HepG2 (cell line): ENCODE results near the gene ACVRL1. TPM values are rescaled to one million over a fixed set of nuclear protein-coding genes. Genes with fewer than 3 reads are reported as not detected.

ENCODE experiments used
- ATAC-seq: fragments of 200-7000 bp; cut with Tn5 transposase; 3 replicates; pipeline ENCODE4 v1.9.1; 2020; ENCODE audit warnings: mild to moderate bottlenecking, moderate library complexity
- BruUV-seq: library from RNA; stranded (reverse); fragments of 400-500 nt; replicated peaks from 2 replicates; lab custom pipeline; 2021; lab: Mats Ljungman, UMichigan
- CTCF ChIA-PET: fragments of 300-600 bp; formaldehyde crosslinking; extraction: SDS; loops from one replicate; lab custom pipeline; 2021; ENCODE audit warnings: low total read pairs, inconsistent platforms, low intra/inter-chr PET ratio; lab: Yijun Ruan, JAX
- POLR2A ChIA-PET: fragments of 350-600 bp; sonication (Branson Sonifier 250); formaldehyde crosslinking; loops from one replicate; lab custom pipeline; 2020; ENCODE audit warnings: antibody characterized with exemption, inconsistent platforms; lab: Yijun Ruan, JAX
- DNase-seq: peaks from one replicate; pipeline ENCODE4 v3.0.0-alpha.2; 2015; ENCODE audit warnings: low spot score
- FAIRE-seq: peaks from 3 replicates; lab custom pipeline; 2011; peaks lifted over from hg19 to GRCh38; lab: Jason Lieb, UNC
- H2AFZ ChIP-seq: one replicate; pipeline ENCODE4 v1.6.1; 2011; ENCODE audit warnings: low read length, inconsistent platforms
- H3K27ac ChIP-seq: fragments of 300-600 bp; 3 replicates; pipeline ENCODE4 v1.8.0; 2011; ENCODE audit warnings: mixed run types, mild to moderate bottlenecking, mixed read lengths, low read length, inconsistent platforms; ENCODE audit not compliant: insufficient read depth; ENCODE audit errors: extremely low read length
- H3K27me3 ChIP-seq, 2 experiments: fragments of 200-600 bp in 1 of 2; 2 replicates in 1 of 2; 3 replicates in 1 of 2; pipeline versions ENCODE4 v1.6.0 to v1.8.0; 2011; ENCODE audit warnings: low read length in 2 of 2, mild to moderate bottlenecking in 2 of 2, moderate library complexity in 2 of 2, inconsistent platforms in 1 of 2; ENCODE audit not compliant: insufficient read depth in 2 of 2, control insufficient read depth in 1 of 2
- H3K36me3 ChIP-seq, 2 experiments: fragments of 200-600 bp in 1 of 2; replicated peaks in 1 of 2; 2 replicates in 1 of 2; 3 replicates in 1 of 2; pipeline versions ENCODE4 v1.5.1 to v1.8.0; 2011; ENCODE audit warnings: low read length in 2 of 2, inconsistent platforms in 1 of 2; ENCODE audit not compliant: insufficient read depth in 2 of 2, control insufficient read depth in 1 of 2
- H3K4me1 ChIP-seq: 2 replicates; pipeline ENCODE4 v1.5.1; 2012; ENCODE audit warnings: low read length, inconsistent platforms; ENCODE audit not compliant: insufficient read depth
- H3K4me2 ChIP-seq: 2 replicates; pipeline ENCODE4 v1.6.0; 2011; ENCODE audit warnings: low read depth, low read length, inconsistent platforms
- H3K4me3 ChIP-seq, 3 experiments: fragments of 200-600 bp in 1 of 3; sonication (generic), shearing (Covaris generic) in 1 of 3; replicated peaks in 1 of 3; 2 replicates each; pipeline ENCODE4 v1.5.1; 2011 to 2016; ENCODE audit warnings: low read length in 3 of 3, inconsistent platforms in 2 of 3, low read depth in 2 of 3, mild to moderate bottlenecking in 2 of 3, control low read depth in 1 of 3, mixed read lengths in 1 of 3; ENCODE audit not compliant: insufficient read depth in 1 of 3
- H3K79me2 ChIP-seq: one replicate; pipeline ENCODE4 v1.6.1; 2011; ENCODE audit warnings: low read length, inconsistent platforms; ENCODE audit not compliant: insufficient read depth
- H3K9ac ChIP-seq: 2 replicates; pipeline ENCODE4 v1.6.0; 2011; ENCODE audit warnings: mild to moderate bottlenecking, low read depth, low read length, inconsistent platforms; ENCODE audit not compliant: insufficient read depth
- H3K9me3 ChIP-seq: 2 replicates; pipeline ENCODE4 v1.5.1; 2012; ENCODE audit warnings: mild to moderate bottlenecking, low read length
- H4K20me1 ChIP-seq: 2 replicates; pipeline ENCODE4 v1.6.0; 2011; ENCODE audit warnings: inconsistent platforms, mild to moderate bottlenecking, low read length, moderate library complexity; ENCODE audit not compliant: insufficient read depth
- GMEB1 ChIP-seq: sonication (generic); formaldehyde crosslinking; IDR thresholded peaks from 2 replicates; pipeline ENCODE4 v1.5.1; 2020; ENCODE audit warnings: missing genetic modification reagents, mild to moderate bottlenecking, borderline replicate concordance
- HNF4A ChIP-seq: sonication (generic); formaldehyde crosslinking; IDR thresholded peaks from 2 replicates; pipeline ENCODE4 v1.4.0; 2020; ENCODE audit warnings: missing genetic modification reagents
- JDP2 ChIP-seq: sonication (generic); formaldehyde crosslinking; IDR thresholded peaks from 2 replicates; pipeline ENCODE4 v1.8.1; 2022; ENCODE audit warnings: missing genetic modification reagents, borderline replicate concordance
- KLF13 ChIP-seq: sonication (generic); formaldehyde crosslinking; IDR thresholded peaks from 2 replicates; pipeline ENCODE4 v1.4.0; 2020; ENCODE audit warnings: mild to moderate bottlenecking, missing genetic modification reagents
- KLF16 ChIP-seq, 2 experiments: sonication (generic) in 1 of 2; formaldehyde crosslinking in 1 of 2; IDR thresholded peaks; 2 replicates each; pipeline versions ENCODE4 v1.6.1 to v1.8.0; 2016 to 2023; ENCODE audit warnings: missing genetic modification reagents in 2 of 2, missing compliant biosample characterization in 1 of 2
- SALL1 ChIP-seq: sonication (generic); formaldehyde crosslinking; IDR thresholded peaks from 2 replicates; pipeline ENCODE4 v1.8.0; 2022; ENCODE audit warnings: mild to moderate bottlenecking, missing genetic modification reagents
- SMAD1 ChIP-seq: sonication (generic); formaldehyde crosslinking; IDR thresholded peaks from 2 replicates; pipeline ENCODE4 v1.4.0; 2020; ENCODE audit warnings: missing genetic modification reagents, low read depth, mild to moderate bottlenecking, borderline replicate concordance
- SMAD9 ChIP-seq: sonication (generic); formaldehyde crosslinking; IDR thresholded peaks from 2 replicates; pipeline ENCODE4 v1.5.1; 2020; ENCODE audit warnings: mild to moderate bottlenecking, missing genetic modification reagents
- ZIK1 ChIP-seq: sonication (generic); formaldehyde crosslinking; IDR thresholded peaks from 2 replicates; pipeline ENCODE4 v1.5.0; 2020; ENCODE audit warnings: mild to moderate bottlenecking, low read depth, missing genetic modification reagents, borderline replicate concordance
- ZNF121 ChIP-seq: sonication (generic); formaldehyde crosslinking; IDR thresholded peaks from 2 replicates; pipeline ENCODE4 v1.5.0; 2020; ENCODE audit warnings: mild to moderate bottlenecking, missing genetic modification reagents
- ZNF292 ChIP-seq: sonication (generic); formaldehyde crosslinking; IDR thresholded peaks from 2 replicates; pipeline ENCODE4 v1.8.1; 2022; ENCODE audit warnings: mild to moderate bottlenecking, low read depth, missing genetic modification reagents, borderline replicate concordance
- ZNF644 ChIP-seq: IDR thresholded peaks from 2 replicates; pipeline ENCODE4 v1.6.1; 2016; ENCODE audit warnings: low read depth
- ZNF770 ChIP-seq: sonication (generic); formaldehyde crosslinking; IDR thresholded peaks from 2 replicates; pipeline ENCODE4 v1.5.0; 2020; ENCODE audit warnings: mild to moderate bottlenecking, missing genetic modification reagents
- WGBS: methylation state at CpG from one replicate; pipeline ENCODE4 v1.1.6; 2017; ENCODE audit warnings: low lambda C conversion rate; 5-methylcytosine and 5-hydroxymethylcytosine counted together
- in situ Hi-C: cut with HindIII; loops from 2 replicates; pipeline ENCODE4 v1.10.0; 2017; ENCODE audit warnings: low pct_unique_long_range_greater_than_20kb; ENCODE audit not compliant: extremely low pct_ligation_motif_present
- intact Hi-C: fragments of 100-400 bp; cut with micrococcal nuclease; formaldehyde crosslinking; loops from one replicate; pipeline ENCODE4 v1.10.0; 2022; ENCODE audit not compliant: unreplicated experiment
- polyA plus RNA-seq, 8 experiments: library from polyadenylated mRNA; depleted of rRNA in 3 of 8; stranded (reverse) in 7 of 8; unstranded in 1 of 8; fragments of >200 nt; fragmentation: Illumina TruSeq in 4 of 8; extraction: Trizol in 4 of 8; gene quantifications; 2 replicates each; pipeline versions ENCODE4 v1.2.1 to v1.2.3, GENCODE V29; 2011 to 2016; ENCODE audit warnings: low read depth in 4 of 8, missing spikeins in 1 of 8, mixed read lengths in 1 of 8; ENCODE audit not compliant: insufficient read depth in 1 of 8
- total RNA-seq, 5 experiments: library from RNA; depleted of rRNA; stranded (reverse); fragments of >200 nt; fragmentation: Illumina TruSeq; extraction: Trizol; gene quantifications; 2 replicates each; pipeline ENCODE4 v1.2.3, GENCODE V29; 2016; ENCODE audit warnings: low read depth in 1 of 5
- TF ChIP-seq, protein P1 (sequence below): IDR thresholded peaks from 2 replicates; pipeline ENCODE4 v1.4.0; 2020; ENCODE audit warnings: mild to moderate bottlenecking, missing genetic modification reagents
- TF ChIP-seq, protein P2 (sequence below): IDR thresholded peaks from 2 replicates; pipeline ENCODE4 v1.6.1; 2012; ENCODE audit warnings: inconsistent platforms

Gene ACVRL1
- total and polyA plus RNA-seq, 2 of the 13 experiments (the other 11 are each of a cell fraction or from before 2014, with no cell fraction given): not detected

- BruUV-seq: no TSS peak
- Histone ChIP-seq H4K20me1 (no peaks in the 10 kb centered on the region), H3K4me3 (no peak overlapping the region; a peak in 1 of 6 replicates), H3K27ac (peak overlapping the region; percentile 71), H2AFZ (no peak overlapping the region), H3K27me3 (no peaks in the 10 kb centered on the region), H3K36me3 (no peaks in the 10 kb centered on the region; a peak in 1 of 5 replicates), H3K4me2 (peak overlapping the region; percentile 81), H3K9me3 (no peaks in the 10 kb centered on the region), H3K9ac (no peak overlapping the region), H3K79me2 (peaks cover 82% of the 10 kb centered on the region), H3K4me1 (peaks cover 76% of the 10 kb centered on the region)
- intact Hi-C loops (no loop called here), in situ Hi-C loops (no loop called here)
- CTCF ChIA-PET: no interaction called here
- DNase-seq (no peak), FAIRE-seq (peak; percentile 61), ATAC-seq (peak; percentile 79)
- POLR2A ChIA-PET: interaction anchor here (0.9 kb wide), 1 partner anchor 91 kb away, joined by 3 read pairs; no protein-coding TSS in a partner anchor
- WGBS: 43% methylated on average over 4 of the region's 4 CpGs
- peak; percentile 80; the same call in 1 of the 2 replicates for TF ChIP-seq ZNF770 (CRISPR knock-in tag)
- 0 out of 2 replicates have a peak, but pooled peaks have one; percentile 29 for TF ChIP-seq ZNF644 (CRISPR knock-in tag)
- TF ChIP-seq ZNF292 (CRISPR knock-in tag): 0 out of 2 replicates have a peak, but pooled peaks have one; percentile 32
- TF ChIP-seq ZIK1 (CRISPR knock-in tag): no peak
- peak; percentile 61 for TF ChIP-seq HNF4A (CRISPR knock-in tag)
- TF ChIP-seq, protein P1, sequence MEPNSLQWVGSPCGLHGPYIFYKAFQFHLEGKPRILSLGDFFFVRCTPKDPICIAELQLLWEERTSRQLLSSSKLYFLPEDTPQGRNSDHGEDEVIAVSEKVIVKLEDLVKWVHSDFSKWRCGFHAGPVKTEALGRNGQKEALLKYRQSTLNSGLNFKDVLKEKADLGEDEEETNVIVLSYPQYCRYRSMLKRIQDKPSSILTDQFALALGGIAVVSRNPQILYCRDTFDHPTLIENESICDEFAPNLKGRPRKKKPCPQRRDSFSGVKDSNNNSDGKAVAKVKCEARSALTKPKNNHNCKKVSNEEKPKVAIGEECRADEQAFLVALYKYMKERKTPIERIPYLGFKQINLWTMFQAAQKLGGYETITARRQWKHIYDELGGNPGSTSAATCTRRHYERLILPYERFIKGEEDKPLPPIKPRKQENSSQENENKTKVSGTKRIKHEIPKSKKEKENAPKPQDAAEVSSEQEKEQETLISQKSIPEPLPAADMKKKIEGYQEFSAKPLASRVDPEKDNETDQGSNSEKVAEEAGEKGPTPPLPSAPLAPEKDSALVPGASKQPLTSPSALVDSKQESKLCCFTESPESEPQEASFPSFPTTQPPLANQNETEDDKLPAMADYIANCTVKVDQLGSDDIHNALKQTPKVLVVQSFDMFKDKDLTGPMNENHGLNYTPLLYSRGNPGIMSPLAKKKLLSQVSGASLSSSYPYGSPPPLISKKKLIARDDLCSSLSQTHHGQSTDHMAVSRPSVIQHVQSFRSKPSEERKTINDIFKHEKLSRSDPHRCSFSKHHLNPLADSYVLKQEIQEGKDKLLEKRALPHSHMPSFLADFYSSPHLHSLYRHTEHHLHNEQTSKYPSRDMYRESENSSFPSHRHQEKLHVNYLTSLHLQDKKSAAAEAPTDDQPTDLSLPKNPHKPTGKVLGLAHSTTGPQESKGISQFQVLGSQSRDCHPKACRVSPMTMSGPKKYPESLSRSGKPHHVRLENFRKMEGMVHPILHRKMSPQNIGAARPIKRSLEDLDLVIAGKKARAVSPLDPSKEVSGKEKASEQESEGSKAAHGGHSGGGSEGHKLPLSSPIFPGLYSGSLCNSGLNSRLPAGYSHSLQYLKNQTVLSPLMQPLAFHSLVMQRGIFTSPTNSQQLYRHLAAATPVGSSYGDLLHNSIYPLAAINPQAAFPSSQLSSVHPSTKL (CRISPR knock-in tag): 0 out of 2 replicates have a peak, but pooled peaks have one; percentile 14
- TF ChIP-seq SALL1 (CRISPR knock-in tag): 0 out of 2 replicates have a peak, but pooled peaks have one; percentile 12
- no peak for TF ChIP-seq JDP2 (CRISPR knock-in tag)
- TF ChIP-seq GMEB1 (CRISPR knock-in tag): no peak
- no peak for TF ChIP-seq KLF13
- no peak for TF ChIP-seq KLF16 (CRISPR knock-in tag; IDR thresholded peaks at IDR 0.05)
- peak; percentile 87 for TF ChIP-seq ZNF121 (CRISPR knock-in tag)
- TF ChIP-seq SMAD1 (CRISPR knock-in tag): no peak
- TF ChIP-seq SMAD9 (CRISPR knock-in tag): no peak
- TF ChIP-seq, protein P2, sequence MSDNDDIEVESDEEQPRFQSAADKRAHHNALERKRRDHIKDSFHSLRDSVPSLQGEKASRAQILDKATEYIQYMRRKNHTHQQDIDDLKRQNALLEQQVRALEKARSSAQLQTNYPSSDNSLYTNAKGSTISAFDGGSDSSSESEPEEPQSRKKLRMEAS: no peak
These were observed 52.6 kb downstream of the ACVRL1 start for GRCh38 chr12:51959921-51960320.
